T-helper 2 cell treated with Interferon-gamma antibody and Interleukin-4, amounts not matched to agents 5 μg/mL and 100 μg/mL, for 36 hours (primary cell): ENCODE measurements around the gene NIM1K.
A peak's percentile ranks its signal among the peaks of the same experiment; 100 is the strongest.
"Not testable (repeated sequence)": the region's sequence is repeated elsewhere in the genome, so short reads cannot be mapped to it uniquely, and the experiment has no call there.

ENCODE experiments used
- DNase-seq: peaks from one replicate; pipeline ENCODE4 v3.0.0; 2021; ENCODE audit warnings: low spot score
- H3K27ac Mint-ChIP-seq: one replicate; pipeline ENCODE4 v1.8.0; 2021; ENCODE audit warnings: mild to moderate bottlenecking, mixed read lengths
- H3K27me3 Mint-ChIP-seq: one replicate; pipeline ENCODE4 v1.8.0; 2021; ENCODE audit warnings: low read depth, mixed read lengths
- H3K36me3 Mint-ChIP-seq: one replicate; pipeline ENCODE4 v1.8.0; 2021; ENCODE audit warnings: low read depth, mixed read lengths
- H3K4me1 Mint-ChIP-seq: one replicate; pipeline ENCODE4 v1.8.0; 2021; ENCODE audit warnings: low read depth, mixed read lengths
- H3K4me3 Mint-ChIP-seq: one replicate; pipeline ENCODE4 v1.8.0; 2022; ENCODE audit warnings: mild to moderate bottlenecking, moderate library complexity, mixed read lengths
- H3K9me3 Mint-ChIP-seq: one replicate; pipeline ENCODE4 v1.8.0; 2021; ENCODE audit warnings: mixed read lengths

NIM1K gene

DNA sequence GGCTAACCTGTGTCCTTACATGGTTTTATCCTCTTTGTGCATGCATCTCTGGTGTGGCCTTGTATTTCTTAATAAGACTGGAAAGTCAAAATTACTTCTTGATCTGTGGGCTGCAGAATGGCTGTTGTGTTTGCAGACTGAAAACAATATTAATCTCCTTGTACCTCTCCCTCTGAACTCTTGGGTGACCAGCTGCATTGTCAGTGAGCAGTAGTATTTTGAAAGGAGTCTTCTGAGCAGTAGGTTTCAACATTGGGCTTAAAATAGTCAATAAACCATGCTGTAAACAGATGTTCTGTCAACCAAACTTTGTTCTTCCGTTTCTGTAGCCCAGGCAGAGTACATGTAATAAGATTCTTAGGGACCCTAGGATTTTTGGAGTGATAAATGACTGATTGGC, 26.7 kb upstream of the NIM1K start:
- DNase-seq = no peak
- no peak overlapping the region for H3K27ac Mint-ChIP-seq
- peaks cover 11% of the 10 kb centered on the region for H3K4me1 Mint-ChIP-seq
- no peak overlapping the region for H3K4me3 Mint-ChIP-seq
- no peaks in the 10 kb centered on the region for H3K27me3 Mint-ChIP-seq
- H3K9me3 Mint-ChIP-seq = no peaks in the 10 kb centered on the region
- peaks cover 50% of the 10 kb centered on the region for H3K36me3 Mint-ChIP-seq

DNA sequence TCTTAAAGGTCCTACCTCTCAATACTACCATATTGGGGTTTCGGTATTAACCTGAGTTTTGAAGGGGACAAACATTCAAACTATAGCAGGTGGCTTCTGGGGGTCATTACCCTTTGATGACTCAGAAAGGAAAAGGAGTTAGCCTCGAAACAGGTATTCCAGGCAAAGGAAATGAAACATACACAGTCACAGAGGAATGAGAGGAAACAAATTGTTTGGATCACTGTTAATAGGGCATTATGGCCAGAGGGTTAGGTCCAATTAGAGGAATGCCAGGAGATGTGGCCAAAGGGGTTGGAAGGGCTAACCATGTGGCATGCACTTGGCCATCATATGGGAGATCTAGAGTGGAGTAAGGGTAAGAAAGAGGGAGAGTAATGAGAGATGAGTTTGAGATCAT, 23.9 kb upstream of the NIM1K start:
- H3K36me3 Mint-ChIP-seq = peaks cover 49% of the 10 kb centered on the region

GRCh38 chr5:43171451-43171850, 20.6 kb upstream of the NIM1K start:
- no peaks in the 10 kb centered on the region for H3K9me3 Mint-ChIP-seq
- H3K36me3 Mint-ChIP-seq = peaks cover 38% of the 10 kb centered on the region
- no peaks in the 10 kb centered on the region for H3K27me3 Mint-ChIP-seq
- no peak overlapping the region for H3K27ac Mint-ChIP-seq
- DNase-seq = no peak
- peaks cover 2% of the 10 kb centered on the region for H3K4me1 Mint-ChIP-seq
- H3K4me3 Mint-ChIP-seq = no peak overlapping the region

More for the DNA sequence above, 23.9 kb upstream of the NIM1K start:
- Mint-ChIP-seq H3K9me3 (no peaks in the 10 kb centered on the region), H3K4me1 (peaks cover 5% of the 10 kb centered on the region), H3K27ac (peak overlapping the region; percentile 51), H3K27me3 (no peaks in the 10 kb centered on the region), H3K4me3 (no peak overlapping the region)
- DNase-seq = no peak

DNA sequence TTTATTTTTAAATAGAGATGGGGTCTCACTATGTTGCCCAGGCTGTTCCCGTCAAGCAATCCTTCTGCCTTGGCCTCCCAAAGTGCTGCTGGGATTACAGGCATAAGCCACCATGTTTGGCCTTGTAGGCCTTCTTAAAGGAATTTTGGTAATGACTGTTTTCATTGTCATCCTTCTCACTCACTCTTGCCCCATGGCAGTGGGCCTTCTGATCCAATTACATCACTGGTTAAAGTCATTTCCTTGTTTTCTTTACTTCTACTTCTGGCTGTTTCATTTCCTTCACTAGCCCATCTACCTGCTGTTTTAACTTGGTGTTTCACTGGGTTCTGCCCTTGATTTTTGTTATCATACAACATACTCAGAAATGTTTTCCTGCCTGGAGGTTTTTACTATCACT, 20.1 kb upstream of the NIM1K start:
- no peak overlapping the region for H3K27ac Mint-ChIP-seq
- H3K9me3 Mint-ChIP-seq = no peaks in the 10 kb centered on the region
- no peak for DNase-seq
- H3K36me3 Mint-ChIP-seq = peaks cover 38% of the 10 kb centered on the region
- no peaks in the 10 kb centered on the region for H3K27me3 Mint-ChIP-seq
- no peak overlapping the region for H3K4me3 Mint-ChIP-seq
- H3K4me1 Mint-ChIP-seq = peaks cover 4% of the 10 kb centered on the region

DNA sequence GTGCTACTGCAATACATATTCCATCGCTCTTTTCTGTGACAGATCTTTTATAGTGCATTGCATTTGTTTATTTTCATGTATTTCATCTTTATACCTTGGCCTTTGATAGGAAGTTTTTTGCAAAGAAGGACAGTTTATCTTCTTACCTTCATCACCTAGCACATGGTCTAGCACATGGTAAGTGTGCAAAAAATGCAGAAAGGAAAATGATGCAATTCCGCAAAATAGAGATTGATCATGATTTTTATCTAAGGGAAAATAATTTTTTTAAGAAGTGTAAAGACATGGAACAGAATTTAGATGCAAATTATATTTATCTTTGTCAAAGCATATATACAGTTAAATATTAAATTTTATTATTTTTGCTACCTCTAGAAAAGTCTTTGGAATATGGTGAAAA, 19.2 kb upstream of the NIM1K start:
- Mint-ChIP-seq H3K9me3 (no peaks in the 10 kb centered on the region), H3K36me3 (peaks cover 43% of the 10 kb centered on the region), H3K27me3 (no peaks in the 10 kb centered on the region), H3K4me3 (no peak overlapping the region), H3K4me1 (peaks cover 4% of the 10 kb centered on the region), H3K27ac (no peak overlapping the region)
- DNase-seq = no peak

GRCh38 chr5:43174586-43174985, 17.4 kb upstream of the NIM1K start:
- no peak overlapping the region for H3K27ac Mint-ChIP-seq

DNA sequence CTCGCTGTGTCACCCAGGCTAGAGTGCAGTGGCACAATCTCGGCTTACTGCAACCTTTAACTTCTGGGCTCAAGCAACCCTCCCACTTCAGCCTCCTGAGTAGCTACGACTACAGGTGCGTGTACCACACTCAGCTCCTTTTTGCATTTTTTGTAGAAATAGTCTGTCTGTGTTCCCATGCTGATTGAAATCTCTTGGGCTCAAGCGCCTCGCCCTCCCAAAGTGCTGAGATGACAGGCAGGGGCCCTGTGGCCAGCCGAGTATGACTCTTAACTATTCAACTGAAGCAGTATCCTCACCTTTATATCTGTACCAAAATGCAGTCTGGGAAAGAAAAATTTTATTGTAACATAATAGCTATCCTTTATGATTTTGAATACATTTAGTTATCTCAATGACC, 12.2 kb upstream of the NIM1K start:
- Mint-ChIP-seq H3K4me1 (peaks cover 2% of the 10 kb centered on the region), H3K27me3 (no peaks in the 10 kb centered on the region), H3K4me3 (no peak overlapping the region), H3K9me3 (no peaks in the 10 kb centered on the region), H3K36me3 (peaks cover 22% of the 10 kb centered on the region), H3K27ac (no peak overlapping the region)
- no peak for DNase-seq

More at GRCh38 chr5:43174586-43174985, 17.4 kb upstream of the NIM1K start:
- Mint-ChIP-seq H3K9me3 (no peaks in the 10 kb centered on the region), H3K36me3 (peaks cover 41% of the 10 kb centered on the region), H3K4me1 (peaks cover 4% of the 10 kb centered on the region), H3K27me3 (no peaks in the 10 kb centered on the region), H3K4me3 (no peak overlapping the region)
- DNase-seq = no peak

DNA sequence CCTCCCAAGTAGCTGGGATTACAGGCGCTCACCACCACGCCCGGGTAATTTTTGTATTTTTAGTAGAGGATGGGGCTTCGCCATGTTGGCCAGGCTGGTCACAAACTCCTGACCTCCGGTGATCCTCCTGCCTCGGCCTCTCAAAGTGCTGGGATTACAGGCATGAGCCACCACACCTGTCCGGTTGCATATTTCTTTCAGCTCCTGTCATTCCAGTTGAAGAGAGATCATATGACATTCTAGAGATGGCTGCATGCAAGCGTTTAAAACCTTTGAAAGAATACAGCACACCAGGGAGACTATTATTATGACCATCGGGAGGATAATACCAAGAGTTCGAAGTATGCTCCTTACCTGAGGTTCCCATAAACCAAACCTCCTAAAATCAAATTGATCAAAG, 9.6 kb upstream of the NIM1K start:
- no peaks in the 10 kb centered on the region for H3K9me3 Mint-ChIP-seq
- no peaks in the 10 kb centered on the region for H3K27me3 Mint-ChIP-seq
- H3K27ac Mint-ChIP-seq = no peak overlapping the region
- H3K4me3 Mint-ChIP-seq = no peak overlapping the region
- no peaks in the 10 kb centered on the region for H3K4me1 Mint-ChIP-seq
- peaks cover 14% of the 10 kb centered on the region for H3K36me3 Mint-ChIP-seq
- no peak for DNase-seq

- not testable (repeated sequence) for H3K4me3 Mint-ChIP-seq, H3K27me3 Mint-ChIP-seq, DNase-seq, H3K27ac Mint-ChIP-seq, H3K4me1 Mint-ChIP-seq, H3K9me3 Mint-ChIP-seq
- peaks cover 12% of the 10 kb centered on the region for H3K36me3 Mint-ChIP-seq
Measured at GRCh38 chr5:43183101-43183500, 8.9 kb upstream of the NIM1K start.

DNA sequence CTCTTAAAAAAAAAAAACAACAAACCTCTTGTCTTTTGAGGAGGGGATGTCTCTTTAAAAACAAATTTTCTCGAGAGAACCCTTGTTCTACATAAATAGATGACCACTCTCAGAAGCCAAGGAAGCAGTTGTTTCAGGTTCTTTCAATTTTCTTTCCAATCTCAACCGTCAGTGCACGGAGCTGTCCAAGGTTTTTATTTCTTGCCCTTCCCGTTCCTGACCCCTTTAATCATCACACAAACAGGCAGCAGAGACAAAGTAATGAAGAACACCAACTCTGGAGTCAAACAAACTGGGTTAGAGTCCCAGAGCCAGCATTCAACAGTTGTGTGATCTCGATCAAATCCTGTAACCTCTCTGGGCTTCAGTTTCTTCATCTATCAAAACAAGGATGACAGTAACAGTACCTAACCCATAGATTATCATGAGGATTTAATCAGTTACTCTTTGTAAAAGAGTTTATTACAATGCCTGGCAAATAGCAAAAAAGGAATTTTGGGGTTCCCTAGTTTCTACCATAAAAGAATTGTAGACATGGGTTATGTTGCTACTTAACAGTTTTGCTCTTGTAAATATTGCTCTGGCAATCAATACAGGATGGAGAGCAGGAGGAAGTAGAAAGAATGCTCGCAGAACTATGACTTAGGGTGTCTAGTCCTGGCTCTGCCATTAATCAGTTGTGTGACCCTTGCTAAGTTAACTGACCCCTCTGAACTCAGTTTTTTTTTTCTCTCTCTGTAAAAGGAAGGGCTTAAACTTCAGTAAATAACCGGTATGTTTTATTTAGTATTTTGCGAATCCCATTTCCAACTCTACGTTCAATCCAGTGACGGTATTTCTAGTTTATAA, 1.0 kb upstream of the NIM1K start:
- Mint-ChIP-seq H3K4me3 (peak overlapping the region; percentile 88), H3K4me1 (peaks cover 32% of the 10 kb centered on the region), H3K27ac (peak overlapping the region; percentile 4), H3K27me3 (peaks cover 18% of the 10 kb centered on the region), H3K9me3 (no peaks in the 10 kb centered on the region), H3K36me3 (peaks cover 1% of the 10 kb centered on the region)
- no peak for DNase-seq

- H3K4me3 Mint-ChIP-seq = peak overlapping the region; percentile 88
- H3K9me3 Mint-ChIP-seq = no peaks in the 10 kb centered on the region
- peaks cover 32% of the 10 kb centered on the region for H3K4me1 Mint-ChIP-seq
- DNase-seq = peak; percentile 8
- H3K27ac Mint-ChIP-seq = peak overlapping the region; percentile 81
- H3K27me3 Mint-ChIP-seq = peaks cover 18% of the 10 kb centered on the region
- no peaks in the 10 kb centered on the region for H3K36me3 Mint-ChIP-seq
Measured at GRCh38 chr5:43192558-43193180, 644 bp downstream of the NIM1K start.

DNA sequence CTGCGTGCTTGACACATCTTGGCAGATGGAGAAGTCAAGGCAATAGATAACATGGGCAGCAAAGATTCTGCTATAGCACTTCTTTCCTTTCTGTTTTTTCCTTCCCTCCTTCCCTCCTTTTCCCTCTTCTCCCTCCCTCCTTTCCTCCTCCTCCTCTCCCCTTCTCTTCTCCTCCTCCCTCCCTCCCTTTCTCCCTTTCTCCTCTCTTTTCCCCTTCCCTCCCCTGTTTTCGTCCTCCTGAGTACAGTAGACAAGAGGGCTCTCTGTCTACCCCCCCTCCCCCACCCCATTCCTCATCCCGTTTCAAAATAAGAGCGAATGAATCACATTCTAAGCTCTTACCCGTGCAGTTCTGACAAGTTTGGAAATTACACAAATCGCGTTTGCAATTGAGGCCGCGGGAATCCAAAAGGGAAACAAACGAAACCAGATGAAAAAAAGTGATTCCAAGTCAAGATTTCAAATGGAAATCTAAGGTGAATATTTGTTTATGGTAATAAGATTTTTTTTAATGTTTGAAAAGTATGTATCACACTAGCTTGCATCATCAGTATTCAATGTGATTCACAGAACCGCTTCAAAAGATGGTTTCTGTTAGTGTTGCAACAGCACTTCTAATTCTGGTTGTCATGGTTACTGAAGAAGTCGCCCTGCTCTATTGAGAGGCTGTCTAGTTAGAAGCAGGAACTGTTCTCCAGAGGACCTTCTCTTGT, 1.3 kb downstream of the NIM1K start:
- peak overlapping the region; percentile 81 for H3K27ac Mint-ChIP-seq
- H3K4me3 Mint-ChIP-seq = peak overlapping the region; percentile 88
- peaks cover 32% of the 10 kb centered on the region for H3K4me1 Mint-ChIP-seq
- H3K9me3 Mint-ChIP-seq = no peaks in the 10 kb centered on the region
- peak; percentile 39 for DNase-seq
- H3K36me3 Mint-ChIP-seq = no peaks in the 10 kb centered on the region
- peaks cover 18% of the 10 kb centered on the region for H3K27me3 Mint-ChIP-seq

DNA sequence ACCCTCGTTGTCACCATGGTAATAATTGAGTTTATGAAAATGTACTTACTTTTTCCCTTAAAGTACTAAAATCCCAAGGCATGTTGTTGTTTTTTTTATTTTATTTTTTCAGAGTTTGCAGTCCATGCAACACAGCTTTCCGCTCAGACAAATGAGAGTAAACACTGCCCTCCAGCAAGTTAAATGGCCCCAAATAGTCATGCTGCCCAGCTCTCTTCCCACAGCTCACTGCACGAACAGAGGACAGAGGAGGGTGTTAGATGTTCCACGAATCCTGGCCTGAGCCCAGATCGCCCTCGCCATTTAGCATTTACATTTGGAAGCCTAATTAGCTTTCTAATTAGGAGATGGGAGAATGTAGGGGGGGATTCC, 1.9 kb downstream of the NIM1K start:
- Mint-ChIP-seq H3K27me3 (peaks cover 18% of the 10 kb centered on the region), H3K4me3 (peak overlapping the region; percentile 88), H3K4me1 (peaks cover 32% of the 10 kb centered on the region), H3K9me3 (no peaks in the 10 kb centered on the region), H3K36me3 (no peaks in the 10 kb centered on the region), H3K27ac (peak overlapping the region; percentile 81)
- DNase-seq = no peak

DNA sequence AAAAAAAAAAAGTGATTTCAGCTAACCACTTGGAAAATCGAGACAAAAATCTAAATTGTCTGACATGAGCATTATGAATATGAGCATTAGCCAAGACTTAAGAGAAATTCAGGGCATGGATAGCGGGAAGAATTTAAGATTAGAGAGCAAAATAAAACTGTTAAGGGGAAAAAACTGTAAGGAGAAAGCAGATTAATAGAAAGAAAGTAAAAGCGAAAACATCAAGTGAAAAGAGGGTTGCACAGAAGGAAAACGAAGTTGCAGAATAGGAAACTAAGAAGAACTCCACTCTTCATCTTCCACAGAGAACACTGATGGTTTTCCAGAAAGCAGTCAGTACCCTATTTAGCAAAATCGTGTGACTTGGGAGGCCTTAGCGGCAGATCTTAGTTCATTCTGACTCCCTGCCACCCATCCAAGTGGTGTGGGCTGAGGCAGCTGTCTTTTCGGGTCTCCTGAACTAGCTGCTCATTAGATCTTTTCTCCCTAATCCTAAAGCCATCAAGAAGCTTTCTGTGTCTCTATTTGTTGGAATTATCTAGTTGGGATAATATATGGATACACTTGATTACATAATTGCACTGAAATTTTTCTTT, 3.7 kb downstream of the NIM1K start:
- Mint-ChIP-seq H3K4me1 (peaks cover 31% of the 10 kb centered on the region), H3K4me3 (no peak overlapping the region), H3K27ac (no peak overlapping the region), H3K27me3 (peaks cover 13% of the 10 kb centered on the region), H3K9me3 (no peaks in the 10 kb centered on the region), H3K36me3 (no peaks in the 10 kb centered on the region)
- DNase-seq = no peak
